Stimulated activated CD8-positive, alpha-beta memory T cell treated with anti-CD3 and anti-CD28 coated beads, Interleukin-4, amount 100 ng/mL, for 48 hours (primary cell): ENCODE results near the gene AGER.
A peak's percentile ranks its signal among the peaks of the same experiment; 100 is the strongest.
"Not testable (repeated sequence)": the region's sequence is repeated elsewhere in the genome, so short reads cannot be mapped to it uniquely, and the experiment has no call there.

Experiments
- DNase-seq: peaks from one replicate; pipeline ENCODE4 v3.0.0-alpha.2; 2020

Gene AGER

GRCh38 chr6:32198345-32198696, 14.3 kb upstream of the AGER start:
- DNase-seq = no peak

GRCh38 chr6:32196682-32197616, 12.9 kb upstream of the AGER start:
- DNase-seq = peak; percentile 33

- DNase-seq = peak; percentile 88
Measured at GRCh38 chr6:32195902-32196681, 12.0 kb upstream of the AGER start.

- peak; percentile 100 for DNase-seq
Measured at GRCh38 chr6:32195652-32195901, 11.5 kb upstream of the AGER start.

- DNase-seq = peak; percentile 47
Measured at GRCh38 chr6:32194825-32195651, 11.0 kb upstream of the AGER start.

- DNase-seq = no peak
Measured at GRCh38 chr6:32194388-32194787, 10.3 kb upstream of the AGER start.

- not testable (repeated sequence) for DNase-seq
Measured at GRCh38 chr6:32193096-32193495, 9.0 kb upstream of the AGER start.

GRCh38 chr6:32192608-32193039, 8.6 kb upstream of the AGER start, which contains the start of gene GPSM3:
Gene GPSM3, minus strand, starts transcription at chr6:32192643. Its CDS starts 130 bp downstream, at chr6:32192513.
- peak; percentile 70 for DNase-seq

- DNase-seq = no peak
Measured at GRCh38 chr6:32191696-32192607, 7.9 kb upstream of the AGER start.

GRCh38 chr6:32190911-32191677, 7.0 kb upstream of the AGER start:
- no peak for DNase-seq

GRCh38 chr6:32190054-32190851, 6.2 kb upstream of the AGER start, which contains the start of gene PBX2:
Gene PBX2, minus strand, starts transcription at chr6:32190202. Its CDS starts 287 bp downstream, at chr6:32189915.
- DNase-seq = peak; percentile 89

- DNase-seq = no peak
Measured at GRCh38 chr6:32189742-32190053, 5.6 kb upstream of the AGER start.

- DNase-seq = no peak
Measured at GRCh38 chr6:32189069-32189741, 5.2 kb upstream of the AGER start.

GRCh38 chr6:32188381-32189068, 4.5 kb upstream of the AGER start:
- no peak for DNase-seq

GRCh38 chr6:32187725-32188380, 3.8 kb upstream of the AGER start:
- DNase-seq = not testable (repeated sequence)

GRCh38 chr6:32187009-32187709, 3.1 kb upstream of the AGER start:
- no peak for DNase-seq

GRCh38 chr6:32186151-32186840, 2.2 kb upstream of the AGER start:
- not testable (repeated sequence) for DNase-seq
